SK-N-MC (cell line): Measurements from ENCODE around the gene ZNF615.

Experiments used
- EZH2 ChIP-seq: fragments of 200-600 bp; sonication (generic); IDR thresholded peaks from one replicate; pipeline ENCODE4 v1.6.1; 2017; ENCODE audit warnings: antibody characterized with exemption
- POLR2AphosphoS5 ChIP-seq: IDR thresholded peaks from 2 replicates; pipeline ENCODE4 v1.6.1; 2012; ENCODE audit warnings: mild to moderate bottlenecking, low read depth, low read length, borderline replicate concordance

- no peak for TF ChIP-seq POLR2AphosphoS5
- no peak for TF ChIP-seq EZH2
Observed at GRCh38 chr19:51994048-51994644, 13.9 kb downstream of the ZNF615 start.
